HUES64 (cell line): ENCODE measurements around the gene FRMD5.
A peak's percentile ranks its signal among the peaks of the same experiment; 100 is the strongest.

ENCODE experiments used
- H3K27ac ChIP-seq: 2 replicates; pipeline ENCODE4 v1.7.0; 2013; ENCODE audit warnings: low read depth, low read length, inconsistent platforms
- H3K27me3 ChIP-seq: 2 replicates; pipeline ENCODE4 v1.6.1; 2013; ENCODE audit warnings: mild to moderate bottlenecking, low read length; ENCODE audit not compliant: insufficient read depth
- H3K36me3 ChIP-seq: 2 replicates; pipeline ENCODE4 v1.6.1; 2013; ENCODE audit warnings: mild to moderate bottlenecking, low read length; ENCODE audit not compliant: insufficient read depth
- H3K4me1 ChIP-seq: 2 replicates; pipeline ENCODE4 v1.6.1; 2013; ENCODE audit warnings: mild to moderate bottlenecking, low read length, moderate library complexity; ENCODE audit not compliant: insufficient read depth
- H3K4me3 ChIP-seq: 2 replicates; pipeline ENCODE4 v1.5.1; 2013; ENCODE audit warnings: mild to moderate bottlenecking, low read length, moderate library complexity
- H3K9ac ChIP-seq: 2 replicates; pipeline ENCODE4 v1.6.1; 2013; ENCODE audit warnings: mild to moderate bottlenecking, low read depth, low read length
- H3K9me3 ChIP-seq: 2 replicates; pipeline ENCODE4 v1.6.1; 2013; ENCODE audit warnings: low read depth, low read length; ENCODE audit not compliant: insufficient read depth
- WGBS: fragments of 150-250, 120-280 bp; methylation state at CpG from one replicate; pipeline ENCODE4 v1.1.7; 2013; ENCODE audit warnings: missing lambda C conversion rate; 5-methylcytosine and 5-hydroxymethylcytosine counted together

Gene FRMD5

DNA sequence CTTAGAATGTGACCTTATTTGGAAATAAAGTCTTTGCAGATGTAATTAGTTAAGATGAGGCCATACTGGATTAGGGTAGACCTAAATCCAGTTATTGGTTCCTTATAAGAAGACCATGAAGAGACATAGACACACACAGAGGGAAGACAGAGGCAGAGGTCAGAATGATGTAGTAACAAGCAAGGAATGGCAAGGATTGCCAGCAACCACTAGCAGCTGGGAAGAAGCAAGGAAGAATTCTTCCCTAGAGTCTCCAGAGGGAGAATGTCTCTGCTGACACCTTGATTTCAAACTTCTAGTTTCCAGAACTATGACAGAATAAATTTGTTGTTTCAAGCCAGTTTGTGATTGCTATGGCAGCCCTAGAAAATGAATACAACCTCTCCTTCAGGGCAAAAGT lies 251.6 kb downstream of the FRMD5 start:
- no peaks in the 10 kb centered on the region for H3K27me3 ChIP-seq
- no peaks in the 10 kb centered on the region for H3K36me3 ChIP-seq
- H3K9me3 ChIP-seq = no peaks in the 10 kb centered on the region
- no peak overlapping the region for H3K4me3 ChIP-seq
- peaks cover 8% of the 10 kb centered on the region; the same call in 1 of the 2 replicates for H3K4me1 ChIP-seq
- H3K27ac ChIP-seq = no peak overlapping the region
- no peak overlapping the region for H3K9ac ChIP-seq

DNA sequence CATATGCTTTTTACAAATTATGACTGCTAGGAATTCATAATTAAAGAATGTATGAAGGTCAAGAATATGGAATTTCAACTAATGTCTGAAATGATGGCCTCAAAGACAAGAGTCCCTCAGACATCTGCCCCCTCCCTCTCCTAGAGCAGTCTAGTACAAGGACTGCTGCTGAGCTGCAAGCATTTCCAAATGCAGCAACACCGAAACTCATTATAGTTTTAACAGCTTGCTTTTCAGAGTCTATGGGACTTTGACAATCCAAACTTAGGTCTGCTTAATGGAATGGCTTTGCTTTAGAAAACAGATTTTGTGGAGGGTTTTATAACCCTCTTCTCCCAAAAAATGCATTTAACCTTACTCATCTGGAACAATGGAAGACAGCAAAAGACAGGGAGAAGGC lies 252.9 kb downstream of the FRMD5 start:
- Histone ChIP-seq H3K27ac (no peak overlapping the region), H3K4me3 (no peak overlapping the region)
- WGBS = 61% methylated on average over 1 of the region's 1 CpG

DNA sequence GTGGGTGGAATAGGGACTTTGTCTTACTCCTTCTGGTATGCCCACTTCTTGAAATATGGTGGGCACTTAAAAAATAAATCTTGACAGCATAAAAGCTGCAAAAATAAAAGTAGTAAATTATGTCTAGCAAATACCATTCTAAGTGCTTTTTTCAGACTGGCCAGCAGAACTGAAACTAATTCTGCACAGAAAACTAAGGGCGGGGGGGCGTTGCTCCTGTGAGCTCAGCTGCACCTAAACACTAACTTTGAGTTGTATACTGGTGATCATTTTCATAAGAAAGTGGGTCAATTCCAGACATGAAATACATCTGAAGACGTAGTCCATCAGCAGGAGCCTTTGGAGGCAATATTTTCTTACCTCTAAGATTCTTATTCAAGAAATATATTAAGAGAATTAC lies 253.5 kb downstream of the FRMD5 start:
- H3K4me3 ChIP-seq = no peak overlapping the region
- 93% methylated on average over 3 of the region's 3 CpGs for WGBS
- no peaks in the 10 kb centered on the region for H3K36me3 ChIP-seq
- H3K4me1 ChIP-seq = peaks cover 8% of the 10 kb centered on the region; the same call in 1 of the 2 replicates
- H3K9ac ChIP-seq = no peak overlapping the region
- H3K27ac ChIP-seq = no peak overlapping the region
- no peaks in the 10 kb centered on the region for H3K9me3 ChIP-seq
- H3K27me3 ChIP-seq = no peaks in the 10 kb centered on the region

More for the DNA sequence above, 252.9 kb downstream of the FRMD5 start:
- Histone ChIP-seq H3K4me1 (peaks cover 8% of the 10 kb centered on the region; the same call in 1 of the 2 replicates), H3K9ac (no peak overlapping the region), H3K9me3 (no peaks in the 10 kb centered on the region), H3K36me3 (no peaks in the 10 kb centered on the region), H3K27me3 (no peaks in the 10 kb centered on the region)

DNA sequence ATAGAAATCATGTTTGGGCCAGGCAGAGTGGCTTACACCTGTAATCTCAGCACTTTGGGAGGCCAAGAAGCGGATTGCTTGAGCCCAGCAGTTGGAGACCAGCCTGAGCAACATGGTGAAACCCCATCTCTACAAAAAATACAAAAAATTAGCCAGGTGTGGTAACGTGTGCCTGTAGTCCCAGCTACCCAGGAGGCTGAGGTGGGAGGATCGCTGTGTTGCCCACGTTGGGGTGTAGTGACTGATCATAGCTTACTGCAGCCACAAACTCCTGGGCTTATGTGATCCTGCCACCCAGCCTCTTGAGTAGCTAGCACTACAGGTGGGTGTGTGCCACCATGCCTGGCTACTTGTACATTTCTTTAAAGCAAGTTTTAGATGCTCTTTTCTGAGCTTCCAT lies 254.0 kb downstream of the FRMD5 start:
- no peaks in the 10 kb centered on the region for H3K27me3 ChIP-seq
- 93% methylated on average over 4 of the region's 4 CpGs for WGBS
- H3K4me3 ChIP-seq = no peak overlapping the region
- H3K9me3 ChIP-seq = no peaks in the 10 kb centered on the region
- no peak overlapping the region for H3K9ac ChIP-seq
- peaks cover 8% of the 10 kb centered on the region; the same call in 1 of the 2 replicates for H3K4me1 ChIP-seq
- H3K36me3 ChIP-seq = no peaks in the 10 kb centered on the region
- H3K27ac ChIP-seq = no peak overlapping the region

DNA sequence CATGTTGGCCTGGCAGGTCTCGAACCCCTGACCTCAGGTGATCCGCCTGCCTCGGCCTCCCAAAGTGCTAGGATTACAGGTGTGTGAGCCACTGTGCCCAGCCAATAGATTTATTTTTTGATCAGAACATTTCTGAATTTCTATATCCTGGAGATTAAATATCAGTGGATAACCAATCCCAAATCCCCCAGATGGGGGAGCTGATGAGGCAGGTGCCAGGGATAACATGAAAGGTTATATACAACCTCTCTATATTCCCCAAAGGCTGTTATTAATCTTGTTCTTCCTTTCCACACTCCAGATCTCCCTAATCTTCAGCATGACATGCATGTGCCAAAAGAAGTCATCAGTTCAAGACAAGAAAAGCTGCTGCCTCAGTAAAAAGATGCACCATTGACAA lies 256.0 kb downstream of the FRMD5 start:
- H3K27ac ChIP-seq = no peak overlapping the region
- H3K9ac ChIP-seq = no peak overlapping the region
- H3K4me1 ChIP-seq = peaks cover 8% of the 10 kb centered on the region; the same call in 1 of the 2 replicates
- H3K4me3 ChIP-seq = no peak overlapping the region
- no peaks in the 10 kb centered on the region for H3K9me3 ChIP-seq
- no peaks in the 10 kb centered on the region for H3K27me3 ChIP-seq
- WGBS = 90% methylated on average over 3 of the region's 3 CpGs
- H3K36me3 ChIP-seq = no peaks in the 10 kb centered on the region

DNA sequence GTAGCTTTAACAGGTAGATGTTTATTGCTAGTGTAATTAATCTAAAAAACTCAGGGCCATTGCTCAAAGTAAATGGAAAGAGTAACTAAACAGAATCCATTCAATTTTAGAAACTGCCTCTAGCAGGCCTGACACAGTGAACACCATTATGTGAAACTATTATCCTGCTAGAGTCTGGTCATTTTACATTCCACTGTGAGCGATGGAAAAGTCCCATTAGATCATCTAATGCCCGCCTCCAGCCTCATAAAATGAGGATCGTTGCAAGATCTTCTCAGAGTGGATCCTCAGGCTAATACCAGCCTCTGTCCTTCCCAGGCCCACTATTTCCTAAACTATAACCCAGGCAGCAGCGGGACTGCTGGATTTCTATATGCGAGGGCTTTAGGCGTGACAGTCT lies 260.6 kb downstream of the FRMD5 start:
- no peaks in the 10 kb centered on the region for H3K27me3 ChIP-seq
- no peaks in the 10 kb centered on the region for H3K9me3 ChIP-seq
- H3K4me1 ChIP-seq = peaks cover 16% of the 10 kb centered on the region
- H3K4me3 ChIP-seq = no peak overlapping the region
- no peak overlapping the region for H3K9ac ChIP-seq
- 91% methylated on average over 6 of the region's 6 CpGs for WGBS
- H3K36me3 ChIP-seq = no peaks in the 10 kb centered on the region
- H3K27ac ChIP-seq = no peak overlapping the region

DNA sequence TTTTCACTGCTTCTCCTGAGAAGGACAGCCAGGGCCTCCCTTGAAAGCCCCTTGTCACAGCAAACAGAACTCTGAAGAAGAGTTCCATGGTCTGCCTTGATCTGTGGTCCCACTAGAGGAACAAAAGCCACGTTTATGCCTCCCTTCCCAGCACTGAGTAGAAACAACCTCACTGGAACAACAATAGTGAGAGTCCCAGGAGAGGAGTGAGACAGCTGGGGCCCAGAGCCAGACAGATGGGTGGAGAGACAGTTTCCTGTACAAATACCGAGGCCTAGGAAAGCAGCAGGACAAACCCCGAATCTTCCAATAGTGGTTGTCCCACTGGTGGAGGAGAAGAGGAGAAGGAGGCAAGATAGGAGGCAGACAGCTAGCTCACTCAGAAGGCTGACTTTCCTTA lies 262.2 kb downstream of the FRMD5 start:
- H3K36me3 ChIP-seq = no peaks in the 10 kb centered on the region
- no peak overlapping the region for H3K27ac ChIP-seq
- no peak overlapping the region for H3K4me3 ChIP-seq
- H3K9ac ChIP-seq = no peak overlapping the region
- no peaks in the 10 kb centered on the region for H3K9me3 ChIP-seq
- WGBS = 93% methylated on average over 3 of the region's 3 CpGs
- no peaks in the 10 kb centered on the region for H3K27me3 ChIP-seq
- H3K4me1 ChIP-seq = peaks cover 30% of the 10 kb centered on the region

DNA sequence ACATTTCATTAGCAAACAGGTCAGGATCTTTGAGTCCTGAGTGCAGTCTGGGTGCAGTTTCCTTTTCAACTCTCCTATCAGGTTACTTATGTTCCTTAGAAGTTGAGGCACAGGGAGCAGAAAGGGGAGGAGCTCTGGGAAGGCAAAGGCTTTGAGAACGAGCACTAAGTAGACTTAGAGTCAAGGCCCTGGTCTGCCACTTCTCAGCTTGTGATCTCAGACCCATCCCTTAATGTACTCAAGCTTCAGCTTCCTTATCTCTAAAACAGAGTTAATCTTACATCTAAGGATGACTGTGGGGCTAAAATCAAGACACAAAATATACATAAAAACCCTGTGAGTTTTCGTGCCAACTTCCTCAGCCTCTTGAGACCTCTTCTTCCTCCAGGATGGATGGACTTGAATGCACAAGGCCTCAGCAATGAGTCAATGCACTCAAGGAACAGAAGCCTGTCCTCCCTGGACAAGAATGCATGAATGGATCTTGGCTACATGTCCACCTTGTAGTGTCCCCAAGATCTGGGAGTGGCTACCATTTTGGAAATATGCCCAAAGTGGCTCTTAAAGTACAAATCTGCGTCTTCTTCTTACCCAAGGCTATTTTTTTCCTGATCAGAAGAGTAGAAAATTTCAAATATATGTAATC lies 263.2 kb downstream of the FRMD5 start:
- H3K4me3 ChIP-seq = no peak overlapping the region
- no peaks in the 10 kb centered on the region for H3K27me3 ChIP-seq
- H3K9ac ChIP-seq = no peak overlapping the region
- H3K27ac ChIP-seq = no peak overlapping the region
- H3K9me3 ChIP-seq = no peaks in the 10 kb centered on the region
- 90% methylated on average over 2 of the region's 3 CpGs for WGBS
- H3K36me3 ChIP-seq = no peaks in the 10 kb centered on the region
- H3K4me1 ChIP-seq = peaks cover 40% of the 10 kb centered on the region

DNA sequence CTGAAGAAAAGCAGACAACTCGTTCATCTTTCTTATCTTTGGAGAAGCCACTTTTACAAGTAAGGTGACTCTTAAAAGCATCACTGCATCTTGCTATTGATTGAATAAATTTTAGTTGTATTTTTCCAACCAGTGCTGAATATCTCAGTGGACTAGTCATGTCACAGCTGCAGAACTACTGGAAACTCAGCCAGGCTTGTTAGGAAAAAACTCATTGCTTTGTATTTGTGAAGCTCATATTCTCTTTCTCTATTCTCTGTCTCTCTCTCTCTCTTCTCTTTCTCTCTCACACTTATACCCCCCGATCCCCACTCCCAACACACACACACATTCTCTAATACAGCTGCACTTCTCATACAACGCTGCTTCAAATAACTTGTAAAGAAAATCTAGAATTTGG lies 264.0 kb downstream of the FRMD5 start:
- Histone ChIP-seq H3K4me3 (no peak overlapping the region), H3K27me3 (no peaks in the 10 kb centered on the region), H3K27ac (no peak overlapping the region), H3K36me3 (no peaks in the 10 kb centered on the region), H3K4me1 (peaks cover 48% of the 10 kb centered on the region), H3K9me3 (no peaks in the 10 kb centered on the region), H3K9ac (no peak overlapping the region)
- 88% methylated on average over 3 of the region's 3 CpGs for WGBS

DNA sequence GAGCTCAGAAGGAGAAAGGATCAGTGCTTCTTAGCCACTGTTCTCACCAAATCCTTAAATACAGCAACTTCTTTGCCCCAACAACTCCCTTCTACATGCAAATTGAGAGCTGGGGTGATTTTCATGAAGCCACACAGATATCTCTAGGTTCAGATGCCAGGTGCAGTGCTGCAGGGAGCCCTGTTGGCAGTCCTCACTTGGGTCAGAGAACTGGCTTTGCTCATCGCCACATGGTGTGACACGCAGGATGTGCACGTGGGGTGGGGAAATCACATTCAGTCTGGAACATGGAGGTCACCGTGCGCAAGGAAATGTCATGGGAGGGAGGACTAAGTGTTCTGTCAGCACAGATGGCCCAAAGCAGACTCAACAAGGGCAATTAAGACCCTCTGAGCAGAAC lies 264.5 kb downstream of the FRMD5 start:
- H3K9ac ChIP-seq = no peak overlapping the region
- H3K9me3 ChIP-seq = no peaks in the 10 kb centered on the region
- H3K4me1 ChIP-seq = peaks cover 54% of the 10 kb centered on the region
- no peaks in the 10 kb centered on the region for H3K27me3 ChIP-seq
- H3K4me3 ChIP-seq = no peak overlapping the region
- WGBS = 94% methylated on average over 5 of the region's 5 CpGs
- H3K27ac ChIP-seq = peak overlapping the region; percentile 29; the same call in 1 of the 2 replicates
- no peaks in the 10 kb centered on the region for H3K36me3 ChIP-seq

DNA sequence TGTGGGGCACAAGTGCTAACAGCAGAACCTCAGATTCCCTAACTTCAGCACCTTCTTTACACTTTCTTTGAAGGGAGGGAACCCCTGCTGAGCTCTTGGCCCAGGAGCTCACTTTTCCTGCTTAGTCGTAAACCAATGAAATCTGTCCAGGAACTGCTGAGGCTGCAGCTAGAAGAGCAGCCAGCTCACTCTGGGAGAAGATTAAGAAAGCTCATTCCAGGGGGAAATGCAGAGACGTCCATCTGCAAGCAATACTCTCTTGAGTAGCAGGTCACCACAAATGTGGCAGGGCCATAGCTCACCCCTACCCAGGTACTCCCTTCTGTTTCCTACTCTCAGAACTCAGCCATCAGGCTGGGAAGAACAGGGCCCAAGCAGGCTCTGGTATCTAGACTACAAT lies 265.0 kb downstream of the FRMD5 start:
- H3K36me3 ChIP-seq = no peaks in the 10 kb centered on the region
- WGBS = 23% methylated on average over 2 of the region's 2 CpGs
- no peak overlapping the region for H3K9ac ChIP-seq
- peaks cover 57% of the 10 kb centered on the region for H3K4me1 ChIP-seq
- no peaks in the 10 kb centered on the region for H3K9me3 ChIP-seq
- no peak overlapping the region for H3K4me3 ChIP-seq
- peak overlapping the region; percentile 29; the same call in 1 of the 2 replicates for H3K27ac ChIP-seq
- no peaks in the 10 kb centered on the region for H3K27me3 ChIP-seq

DNA sequence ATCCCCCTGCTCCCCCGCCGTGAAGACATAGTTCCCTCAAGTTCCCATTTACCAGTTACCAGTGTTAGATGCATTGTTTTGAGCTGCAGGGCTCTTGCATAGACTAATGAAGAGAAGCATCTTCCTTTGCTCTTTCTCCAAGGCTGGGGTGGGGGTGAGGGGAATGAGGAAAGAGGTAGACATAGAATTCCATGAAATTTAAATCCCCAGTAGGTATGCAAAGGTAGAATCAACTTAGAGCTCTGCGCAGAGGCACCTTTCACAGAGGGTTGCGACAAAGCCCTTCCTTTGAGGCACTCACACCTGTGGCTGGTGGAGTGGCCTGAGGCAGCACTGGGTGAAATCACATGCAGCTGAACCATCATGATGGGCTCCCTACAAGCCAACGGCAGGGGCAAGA lies 266.9 kb downstream of the FRMD5 start:
- peak overlapping the region; percentile 2; the same call in 1 of the 2 replicates for H3K4me3 ChIP-seq
- no peaks in the 10 kb centered on the region for H3K36me3 ChIP-seq
- H3K4me1 ChIP-seq = peaks cover 57% of the 10 kb centered on the region
- H3K9ac ChIP-seq = peak overlapping the region; percentile 48
- WGBS = 11% methylated on average over 5 of the region's 5 CpGs
- peak overlapping the region; percentile 79 for H3K27ac ChIP-seq
- no peaks in the 10 kb centered on the region for H3K27me3 ChIP-seq
- H3K9me3 ChIP-seq = no peaks in the 10 kb centered on the region
